Vagina (tissue), 2 donors: ENCODE results near the gene IL24. TPM values are rescaled to one million over a fixed set of nuclear protein-coding genes. Genes with fewer than 3 reads are reported as not detected.
A peak's percentile ranks its signal among the peaks of the same experiment; 100 is the strongest.

Experiments used
- DNase-seq, 2 donors: peaks; one replicate each; pipeline ENCODE4 v3.0.0-alpha.2; 2017; ENCODE audit errors: extremely low spot score in 2 of 2
- H3K27ac ChIP-seq: fragments of 200-600 bp; sonication (generic); one replicate; pipeline ENCODE4 v1.5.1; 2019
- H3K27me3 ChIP-seq: fragments of 200-600 bp; sonication (generic); one replicate; pipeline ENCODE4 v1.5.1; 2019
- H3K36me3 ChIP-seq, 2 donors: fragments of 200-600 bp; sonication (generic); one replicate each; pipeline ENCODE4 v1.5.1; 2017 to 2019
- H3K4me1 ChIP-seq: fragments of 200-600 bp; sonication (generic); one replicate; pipeline ENCODE4 v1.5.1; 2019
- H3K4me3 ChIP-seq, 2 donors: fragments of 200-600 bp; sonication (generic); 1 replicate in 1 of 2; 2 replicates in 1 of 2; pipeline ENCODE4 v1.5.1; 2016 to 2019
- H3K9me3 ChIP-seq: fragments of 200-600 bp; sonication (generic); one replicate; pipeline ENCODE4 v1.5.1; 2019
- POLR2A ChIP-seq, 2 donors: fragments of 450-650 bp; IDR thresholded peaks; one replicate each; pipeline ENCODE4 v1.6.1; 2017; ENCODE audit warnings: antibody characterized with exemption in 2 of 2, mild to moderate bottlenecking in 2 of 2, moderate library complexity in 2 of 2
- POLR2AphosphoS5 ChIP-seq, 2 donors: sonication (generic); formaldehyde crosslinking; IDR thresholded peaks; one replicate each; pipeline ENCODE4 v1.9.0; 2017; ENCODE audit warnings: antibody characterized with exemption in 2 of 2, mild to moderate bottlenecking in 2 of 2, low read depth in 1 of 2; ENCODE audit not compliant: insufficient read depth in 1 of 2
- intact Hi-C: fragments of 100-400 bp; cut with DNase I; formaldehyde crosslinking; loops from one replicate; pipeline ENCODE4 v1.15.1; 2023
- total RNA-seq: library from RNA; depleted of rRNA; stranded (reverse); fragments of >200 nt; gene quantifications from one replicate; pipeline ENCODE4 v1.2.3, GENCODE V29; 2016
- TF ChIP-seq, protein P1 (sequence below), 3 experiments: fragments of 450-650 bp in 2 of 3; fragments of 200-600 bp in 1 of 3; sonication (generic) in 1 of 3; IDR thresholded peaks; one replicate each; pipeline ENCODE4 v1.5.1; 2017 to 2019; ENCODE audit warnings: antibody characterized with exemption in 3 of 3, mild to moderate bottlenecking in 2 of 3, moderate library complexity in 2 of 3

The IL24 gene
- total RNA-seq, 1 donor from 2014 or later = 1.5 TPM

DNA sequence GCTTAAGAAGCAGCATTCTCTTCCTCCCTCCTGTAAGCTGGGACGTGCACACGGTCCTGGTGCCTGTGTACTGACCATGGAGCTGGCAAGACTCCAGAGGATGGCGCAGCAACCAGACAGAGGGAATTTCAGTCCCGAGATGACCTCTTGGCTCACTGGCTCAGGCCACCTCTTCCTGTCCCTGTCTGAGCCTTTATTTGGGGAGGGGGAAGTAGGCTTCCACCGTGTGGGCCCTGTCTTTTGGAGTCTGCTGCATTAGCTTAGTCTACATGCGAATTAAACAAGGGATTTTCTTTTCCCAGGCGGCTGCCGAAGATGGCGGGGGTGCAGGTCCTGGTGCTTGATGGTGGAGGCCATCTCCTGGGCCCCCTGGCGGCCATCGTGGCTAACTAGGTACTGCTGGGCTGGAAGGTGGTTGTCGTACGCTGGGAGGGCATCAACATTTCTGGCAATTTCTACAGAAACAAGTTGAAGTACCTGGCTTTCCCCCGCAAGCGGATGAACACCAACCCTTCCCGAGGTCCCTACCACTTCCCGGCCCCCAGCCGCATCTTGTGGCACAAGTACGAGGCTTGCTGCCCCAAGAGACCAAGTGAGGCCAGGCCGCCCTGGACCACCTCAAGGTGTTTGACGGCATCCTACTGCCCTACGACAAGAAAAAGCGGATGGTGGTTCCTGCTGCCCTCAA, 10.2 kb downstream of the IL24 start:
- intact Hi-C loops = no loop called here
- Histone ChIP-seq H3K9me3 (no peaks in the 10 kb centered on the region), H3K27ac (no peak overlapping the region), H3K36me3 (no peaks in the 10 kb centered on the region), H3K27me3 (no peaks in the 10 kb centered on the region), H3K4me1 (peaks cover 16% of the 10 kb centered on the region), H3K4me3 (no peak overlapping the region)
- DNase-seq = no peak
- TF ChIP-seq, protein P1, sequence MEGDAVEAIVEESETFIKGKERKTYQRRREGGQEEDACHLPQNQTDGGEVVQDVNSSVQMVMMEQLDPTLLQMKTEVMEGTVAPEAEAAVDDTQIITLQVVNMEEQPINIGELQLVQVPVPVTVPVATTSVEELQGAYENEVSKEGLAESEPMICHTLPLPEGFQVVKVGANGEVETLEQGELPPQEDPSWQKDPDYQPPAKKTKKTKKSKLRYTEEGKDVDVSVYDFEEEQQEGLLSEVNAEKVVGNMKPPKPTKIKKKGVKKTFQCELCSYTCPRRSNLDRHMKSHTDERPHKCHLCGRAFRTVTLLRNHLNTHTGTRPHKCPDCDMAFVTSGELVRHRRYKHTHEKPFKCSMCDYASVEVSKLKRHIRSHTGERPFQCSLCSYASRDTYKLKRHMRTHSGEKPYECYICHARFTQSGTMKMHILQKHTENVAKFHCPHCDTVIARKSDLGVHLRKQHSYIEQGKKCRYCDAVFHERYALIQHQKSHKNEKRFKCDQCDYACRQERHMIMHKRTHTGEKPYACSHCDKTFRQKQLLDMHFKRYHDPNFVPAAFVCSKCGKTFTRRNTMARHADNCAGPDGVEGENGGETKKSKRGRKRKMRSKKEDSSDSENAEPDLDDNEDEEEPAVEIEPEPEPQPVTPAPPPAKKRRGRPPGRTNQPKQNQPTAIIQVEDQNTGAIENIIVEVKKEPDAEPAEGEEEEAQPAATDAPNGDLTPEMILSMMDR (IDR thresholded peaks at IDR 0.05) = no peak
- TF ChIP-seq POLR2A (IDR thresholded peaks at IDR 0.05) (no peak), POLR2AphosphoS5 (IDR thresholded peaks at IDR 0.05; ENCODE audit: insufficient read depth in 1 of 2, low read depth in 1 of 2) (no peak)

DNA sequence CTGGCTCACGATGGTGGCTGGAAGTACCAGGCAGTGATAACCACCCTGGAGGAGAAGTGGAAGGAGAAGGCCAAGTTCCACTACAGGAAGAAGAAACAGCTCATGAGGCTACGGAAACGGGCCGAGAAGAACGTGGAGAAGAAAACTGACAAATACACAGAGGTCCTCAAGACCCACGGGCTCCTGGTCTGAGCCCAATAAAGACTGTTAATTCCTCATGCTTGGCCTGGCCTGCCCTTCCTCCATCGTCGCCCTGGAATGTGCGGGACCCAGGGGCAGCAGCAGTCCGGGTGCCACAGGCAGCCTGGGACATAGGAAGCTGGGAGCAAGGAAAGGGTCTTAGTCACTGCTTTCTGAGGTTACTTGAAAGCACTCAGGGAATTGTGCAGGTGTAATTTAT, 10.8 kb downstream of the IL24 start:
- no peak for DNase-seq
- H3K36me3 ChIP-seq = no peaks in the 10 kb centered on the region
- no peak overlapping the region for H3K27ac ChIP-seq
- no peak overlapping the region for H3K4me3 ChIP-seq
- TF ChIP-seq, protein P1 (IDR thresholded peaks at IDR 0.05) = no peak
- no peak for TF ChIP-seq POLR2AphosphoS5 (IDR thresholded peaks at IDR 0.05; ENCODE audit: insufficient read depth in 1 of 2, low read depth in 1 of 2)
- no peak for TF ChIP-seq POLR2A (IDR thresholded peaks at IDR 0.05)
- intact Hi-C loops = no loop called here
- no peaks in the 10 kb centered on the region for H3K9me3 ChIP-seq
- peaks cover 16% of the 10 kb centered on the region for H3K4me1 ChIP-seq
- no peaks in the 10 kb centered on the region for H3K27me3 ChIP-seq

DNA sequence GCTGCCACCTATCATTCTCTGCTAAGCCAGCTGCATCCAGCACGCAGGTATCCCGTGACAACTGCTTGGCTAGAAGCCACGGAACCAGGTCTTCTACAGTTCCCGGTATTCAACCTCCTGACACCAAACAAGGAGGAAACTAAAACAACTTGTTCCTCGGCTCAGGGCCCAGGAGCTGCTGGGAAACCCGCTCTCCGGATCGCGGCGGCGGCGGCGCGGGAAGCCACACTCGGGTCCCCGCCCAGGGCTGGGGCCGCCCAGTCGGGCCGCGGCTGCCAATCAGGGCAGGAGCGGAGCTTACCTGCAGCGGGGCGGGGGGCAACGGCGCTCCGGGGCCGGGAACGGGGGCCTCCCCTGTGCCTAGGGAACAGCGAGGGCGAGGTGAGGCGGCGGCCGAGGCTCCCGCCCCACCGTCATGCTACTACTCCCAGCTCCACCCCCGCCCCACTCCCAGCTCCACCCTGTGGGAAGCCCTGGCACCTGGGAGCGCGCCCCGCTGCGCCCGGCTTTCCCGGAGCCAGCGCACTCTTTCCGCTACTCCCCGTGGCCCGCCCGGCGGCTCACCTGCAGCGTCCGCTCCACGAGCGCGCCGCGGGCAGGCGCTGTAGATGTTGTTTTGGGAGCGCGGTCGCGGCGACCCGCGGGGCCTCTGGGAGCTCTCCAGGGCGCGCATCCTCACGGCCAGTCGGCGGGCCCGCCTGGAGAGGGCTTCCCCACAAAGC, 12.1 kb downstream of the IL24 start:
- no peak for DNase-seq
- H3K27ac ChIP-seq = peak overlapping the region; percentile 15
- H3K27me3 ChIP-seq = no peaks in the 10 kb centered on the region
- H3K4me3 ChIP-seq = peak overlapping the region; percentile 43 to 57
- TF ChIP-seq POLR2AphosphoS5 (IDR thresholded peaks at IDR 0.05; ENCODE audit: insufficient read depth in 1 of 2, low read depth in 1 of 2) = peak; percentile 26 to 38
- no peak for TF ChIP-seq POLR2A (IDR thresholded peaks at IDR 0.05)
- TF ChIP-seq, protein P1 (IDR thresholded peaks at IDR 0.05) = no peak
- H3K4me1 ChIP-seq = peaks cover 16% of the 10 kb centered on the region
- intact Hi-C loops = no loop called here
- no peaks in the 10 kb centered on the region for H3K36me3 ChIP-seq
- no peaks in the 10 kb centered on the region for H3K9me3 ChIP-seq

DNA sequence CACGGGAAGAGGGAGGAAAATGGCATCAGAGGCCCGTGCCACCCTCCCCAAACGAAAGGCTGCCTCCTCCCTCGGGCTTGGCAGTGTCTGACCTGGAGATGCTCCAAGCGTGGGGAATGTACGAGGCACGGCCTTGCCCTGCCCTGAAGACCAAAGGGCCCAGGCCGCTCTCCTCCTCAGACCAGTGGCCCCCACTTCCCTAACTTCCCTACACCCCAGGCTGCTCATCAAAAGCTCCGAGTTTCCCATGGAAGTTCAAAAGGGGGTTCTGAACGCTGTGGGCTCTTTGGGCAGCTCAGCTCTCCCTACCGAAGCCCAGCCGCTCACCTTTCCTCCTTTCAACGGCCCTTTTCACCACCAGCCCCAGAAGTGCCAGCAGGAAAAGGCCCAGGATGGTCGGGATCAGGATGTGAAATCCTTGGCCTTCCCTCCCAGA, 12.7 kb downstream of the IL24 start:
- Histone ChIP-seq H3K4me3 (peak overlapping the region; percentile 43 to 57), H3K36me3 (no peaks in the 10 kb centered on the region), H3K27ac (peak overlapping the region; percentile 15), H3K27me3 (no peaks in the 10 kb centered on the region), H3K9me3 (no peaks in the 10 kb centered on the region), H3K4me1 (peaks cover 16% of the 10 kb centered on the region)
- DNase-seq = no peak
- TF ChIP-seq POLR2A (IDR thresholded peaks at IDR 0.05) (no peak), POLR2AphosphoS5 (IDR thresholded peaks at IDR 0.05; ENCODE audit: insufficient read depth in 1 of 2, low read depth in 1 of 2) (peak in 1 of 2 donors; percentile 2)
- intact Hi-C loops = loop anchor here (5.0 to 10.0 kb wide), 2 partner anchors 173 to 275 kb away; partner anchors contain the start of gene DYRK3

DNA sequence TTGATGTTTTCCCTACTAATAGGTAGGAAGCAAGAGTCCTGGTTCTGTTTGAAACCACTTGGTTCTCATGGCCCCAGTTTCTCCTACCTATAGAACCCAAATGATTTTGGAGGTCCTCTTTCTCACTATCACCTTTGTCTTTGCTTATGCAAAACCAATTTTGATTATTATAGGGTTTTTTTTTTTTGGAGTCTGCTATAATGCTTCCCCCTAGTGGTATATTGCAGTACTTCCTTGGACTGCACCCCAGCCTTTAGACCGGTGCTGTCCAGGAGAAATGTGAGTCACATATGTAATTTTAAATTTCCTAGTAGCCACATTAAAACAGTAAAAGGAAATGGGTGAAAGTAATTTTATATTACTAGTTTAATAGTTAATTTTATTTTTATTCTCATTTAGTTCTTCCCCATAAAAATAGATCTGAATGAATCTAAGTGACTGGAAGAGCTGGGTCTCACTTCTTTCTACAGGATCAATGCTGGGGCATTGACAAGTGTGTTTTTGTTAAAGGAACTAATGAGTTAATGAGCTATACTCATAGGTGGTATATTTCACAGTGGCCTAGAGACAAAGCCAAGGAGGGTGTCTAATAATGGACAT, 13.9 kb downstream of the IL24 start:
- peaks cover 16% of the 10 kb centered on the region for H3K4me1 ChIP-seq
- DNase-seq = no peak
- no peaks in the 10 kb centered on the region for H3K9me3 ChIP-seq
- TF ChIP-seq POLR2AphosphoS5 (IDR thresholded peaks at IDR 0.05; ENCODE audit: insufficient read depth in 1 of 2, low read depth in 1 of 2) (peak in 1 of 2 donors; percentile 66), POLR2A (IDR thresholded peaks at IDR 0.05) (no peak)
- TF ChIP-seq, protein P1 (IDR thresholded peaks at IDR 0.05) = peak; percentile 53 to 79 (median 56)
- intact Hi-C loops = loop anchor here (5.0 to 10.0 kb wide), 2 partner anchors 174 to 276 kb away; partner anchors contain the start of gene DYRK3
- H3K27me3 ChIP-seq = no peaks in the 10 kb centered on the region
- H3K4me3 ChIP-seq = no peak overlapping the region
- no peak overlapping the region for H3K27ac ChIP-seq
- H3K36me3 ChIP-seq = no peaks in the 10 kb centered on the region
